Lung (tissue), 12 donors: ENCODE data around the gene KIDINS220. TPM values are rescaled to one million over a fixed set of nuclear protein-coding genes. Genes with fewer than 3 reads are reported as not detected.

Experiments
- ATAC-seq: fragments of 200-7000 bp; cut with Tn5 transposase; one replicate; pipeline ENCODE4 v1.9.1; 2020; ENCODE audit warnings: moderate number of reproducible peaks; ENCODE audit not compliant: insufficient read depth, low FRiP score
- DNase-seq, 3 donors: peaks; one replicate each; pipeline ENCODE4 v3.0.0-alpha.2; 2013 to 2017
- H3K27ac ChIP-seq, 2 donors: one replicate each; pipeline ENCODE4 v1.5.1; 2013; ENCODE audit warnings: mild to moderate bottlenecking in 2 of 2, moderate library complexity in 2 of 2, control low read depth in 1 of 2, inconsistent platforms in 1 of 2, low read depth in 1 of 2, low read length in 1 of 2
- H3K27me3 ChIP-seq, 3 donors: one replicate each; pipeline ENCODE4 v1.5.1; 2013; ENCODE audit warnings: low read length in 2 of 3; ENCODE audit not compliant: control insufficient read depth in 3 of 3, insufficient read depth in 3 of 3
- H3K36me3 ChIP-seq, 4 donors: one replicate each; pipeline ENCODE4 v1.5.1; 2013; ENCODE audit warnings: low read length in 4 of 4, mild to moderate bottlenecking in 1 of 4, moderate library complexity in 1 of 4; ENCODE audit not compliant: control insufficient read depth in 4 of 4, insufficient read depth in 4 of 4
- H3K4me1 ChIP-seq, 5 donors: one replicate each; pipeline ENCODE4 v1.5.1; 2013; ENCODE audit warnings: low read length in 5 of 5, mild to moderate bottlenecking in 2 of 5, moderate library complexity in 1 of 5; ENCODE audit not compliant: control insufficient read depth in 5 of 5, insufficient read depth in 5 of 5
- H3K4me3 ChIP-seq: one replicate; pipeline ENCODE4 v1.5.1; 2013; ENCODE audit warnings: mild to moderate bottlenecking, control low read depth, moderate library complexity
- H3K9ac ChIP-seq, 2 donors: one replicate each; pipeline ENCODE4 v1.5.1; 2013; ENCODE audit warnings: low read length in 2 of 2, control low read depth in 1 of 2; ENCODE audit not compliant: insufficient read depth in 1 of 2
- H3K9me3 ChIP-seq, 4 donors: one replicate each; pipeline ENCODE4 v1.5.1; 2013; ENCODE audit warnings: low read length in 3 of 4, mild to moderate bottlenecking in 1 of 4, moderate library complexity in 1 of 4; ENCODE audit not compliant: control insufficient read depth in 4 of 4, insufficient read depth in 3 of 4
- WGBS, 2 donors: extraction: QIAGEN DNeasy Blood & Tissue Kit; methylation state at CpG; one replicate each; pipeline ENCODE4 v1.1.7; 2013; 5-methylcytosine and 5-hydroxymethylcytosine counted together
- polyA plus RNA-seq, 2 donors: library from polyadenylated mRNA; stranded (reverse); fragments of 200-250 nt; gene quantifications; one replicate each; pipeline ENCODE4 v1.2.1, GENCODE V29; 2013
- total RNA-seq, 2 donors: library from RNA; depleted of rRNA in 1 of 2; stranded (reverse); fragments of >200 nt in 1 of 2; gene quantifications; one replicate each; pipeline ENCODE4 v1.2.1, GENCODE V29; 2014 to 2021
- TF ChIP-seq, protein P1 (sequence below): IDR thresholded peaks from 2 replicates; pipeline ENCODE4 v1.5.1; 2012; ENCODE audit warnings: mild to moderate bottlenecking; ENCODE audit errors: control extremely low read depth, extremely low read depth
- donor health status: control.
- donor health status: control.
- donor health status: Bipolar disorder and iron deficiency.
- donor health status: healthy.
- donor health status: DM: yes; HTN: yes; CAD: no.

Gene KIDINS220
- total and polyA plus RNA-seq, 4 donors: 16.2 to 211 (median 36.4) TPM

DNA sequence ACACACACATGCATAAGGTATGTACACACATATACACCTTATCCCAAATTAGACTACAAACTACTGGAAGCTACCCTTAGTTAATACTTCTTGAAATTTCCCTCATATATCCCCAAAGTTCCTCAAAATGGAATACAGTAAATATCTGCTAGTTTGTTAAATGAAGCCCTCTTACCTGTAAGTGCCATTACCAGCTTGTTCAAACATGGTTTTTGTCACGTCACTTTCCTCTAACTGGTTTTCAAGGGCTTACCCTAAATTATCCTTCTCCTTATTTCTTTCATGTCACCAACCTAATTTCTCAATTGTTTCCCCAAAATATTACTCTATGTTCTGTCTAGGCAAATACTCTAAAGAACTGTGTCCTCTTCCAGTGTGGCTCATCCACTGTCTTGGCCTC, 24.4 kb upstream of the KIDINS220 start:
- no peaks in the 10 kb centered on the region for H3K9me3 ChIP-seq
- ATAC-seq (no peak), DNase-seq (no peak)
- TF ChIP-seq, protein P1, sequence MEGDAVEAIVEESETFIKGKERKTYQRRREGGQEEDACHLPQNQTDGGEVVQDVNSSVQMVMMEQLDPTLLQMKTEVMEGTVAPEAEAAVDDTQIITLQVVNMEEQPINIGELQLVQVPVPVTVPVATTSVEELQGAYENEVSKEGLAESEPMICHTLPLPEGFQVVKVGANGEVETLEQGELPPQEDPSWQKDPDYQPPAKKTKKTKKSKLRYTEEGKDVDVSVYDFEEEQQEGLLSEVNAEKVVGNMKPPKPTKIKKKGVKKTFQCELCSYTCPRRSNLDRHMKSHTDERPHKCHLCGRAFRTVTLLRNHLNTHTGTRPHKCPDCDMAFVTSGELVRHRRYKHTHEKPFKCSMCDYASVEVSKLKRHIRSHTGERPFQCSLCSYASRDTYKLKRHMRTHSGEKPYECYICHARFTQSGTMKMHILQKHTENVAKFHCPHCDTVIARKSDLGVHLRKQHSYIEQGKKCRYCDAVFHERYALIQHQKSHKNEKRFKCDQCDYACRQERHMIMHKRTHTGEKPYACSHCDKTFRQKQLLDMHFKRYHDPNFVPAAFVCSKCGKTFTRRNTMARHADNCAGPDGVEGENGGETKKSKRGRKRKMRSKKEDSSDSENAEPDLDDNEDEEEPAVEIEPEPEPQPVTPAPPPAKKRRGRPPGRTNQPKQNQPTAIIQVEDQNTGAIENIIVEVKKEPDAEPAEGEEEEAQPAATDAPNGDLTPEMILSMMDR: no peak
- H3K27ac ChIP-seq: no peak overlapping the region
- H3K27me3 ChIP-seq: no peaks in the 10 kb centered on the region
- WGBS, 2 donors: 60 to 77% methylated on average over 1 of the region's 1 CpG
- H3K4me1 ChIP-seq: peaks cover 0 to 3% (median 0%) of the 10 kb centered on the region in 5 donors
- H3K4me3 ChIP-seq: no peak overlapping the region
- H3K36me3 ChIP-seq: peaks cover 0 to 6% (median 4%) of the 10 kb centered on the region in 4 donors
- no peak overlapping the region for H3K9ac ChIP-seq

DNA sequence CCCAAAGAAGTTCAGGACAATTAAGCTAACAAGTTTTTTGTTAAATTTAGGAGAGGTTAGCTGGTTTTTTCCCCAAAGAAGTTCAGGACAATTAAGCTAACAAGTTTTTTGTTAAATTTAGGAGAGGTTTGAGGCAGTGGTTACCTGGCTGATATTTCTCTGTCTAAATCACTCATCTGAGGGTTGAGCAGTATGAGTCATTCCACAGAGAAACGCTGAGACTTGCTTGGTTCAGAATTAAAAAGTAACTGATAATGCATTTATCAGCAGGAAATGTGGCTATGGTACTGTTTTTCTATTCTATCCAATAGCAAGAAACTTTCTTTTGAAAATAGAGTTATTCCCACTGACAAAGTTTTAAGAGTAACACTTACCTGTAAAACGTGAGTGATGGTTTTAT, 22.8 kb upstream of the KIDINS220 start:
- H3K36me3 ChIP-seq: peaks cover 0 to 5% (median 3%) of the 10 kb centered on the region in 4 donors

DNA sequence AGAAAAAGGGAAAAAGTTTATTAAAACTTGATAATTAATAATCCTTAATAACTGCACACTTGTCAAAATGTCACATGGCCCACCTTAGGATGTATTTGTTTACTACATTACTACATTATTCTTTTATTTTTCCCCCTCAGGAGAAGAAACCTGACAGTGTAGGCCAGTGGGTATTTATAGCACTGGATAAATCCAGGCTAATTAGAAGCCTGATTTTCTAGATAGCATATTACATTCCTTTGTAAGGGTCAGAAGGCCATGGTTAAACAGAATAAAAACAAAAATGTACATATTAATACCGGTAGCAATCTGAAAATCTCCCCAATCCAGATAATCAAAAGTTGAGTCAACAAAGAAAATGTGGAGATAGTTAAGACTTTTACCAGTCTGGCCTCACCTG, 21.5 kb upstream of the KIDINS220 start:
- TF ChIP-seq, protein P1: no peak
- Histone ChIP-seq H3K4me3 (no peak overlapping the region), H3K4me1 (peaks cover 0 to 3% (median 0%) of the 10 kb centered on the region in 5 donors), H3K36me3 (peaks cover 0 to 4% (median 3%) of the 10 kb centered on the region in 4 donors), H3K9ac (no peak overlapping the region), H3K27ac (no peak overlapping the region), H3K27me3 (no peaks in the 10 kb centered on the region), H3K9me3 (no peaks in the 10 kb centered on the region)
- no peak for ATAC-seq
- WGBS, 2 donors: 75 to 92% methylated on average over 1 of the region's 1 CpG
- DNase-seq: no peak

More for the DNA sequence above, 22.8 kb upstream of the KIDINS220 start:
- Histone ChIP-seq H3K4me1 (peaks cover 0 to 3% (median 0%) of the 10 kb centered on the region in 5 donors), H3K9me3 (no peaks in the 10 kb centered on the region), H3K9ac (no peak overlapping the region), H3K4me3 (no peak overlapping the region), H3K27ac (no peak overlapping the region), H3K27me3 (no peaks in the 10 kb centered on the region)
- ATAC-seq: no peak
- DNase-seq: no peak
- TF ChIP-seq, protein P1: no peak
- 69 to 93% methylated on average over 2 of the region's 2 CpGs for WGBS, 2 donors

DNA sequence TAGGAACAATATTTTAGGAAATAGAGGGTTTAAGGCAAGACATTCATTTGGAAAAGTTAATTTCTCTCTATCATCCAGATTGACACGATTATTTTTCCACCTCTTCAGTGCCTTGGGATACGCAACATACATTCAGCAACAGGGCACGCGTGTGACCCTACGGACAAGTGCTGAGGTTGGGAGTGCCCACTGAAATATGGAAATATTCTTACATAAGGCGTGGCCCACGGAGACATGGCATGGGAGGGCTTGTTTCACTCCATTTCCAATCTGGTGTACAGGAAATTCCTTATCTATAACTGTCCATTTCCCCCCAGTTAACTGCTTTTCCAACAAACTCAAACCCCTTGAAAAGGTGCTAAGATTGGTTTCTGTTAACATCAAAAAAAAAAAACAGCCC, 20.9 kb upstream of the KIDINS220 start:
- Histone ChIP-seq H3K4me3 (no peak overlapping the region), H3K9ac (no peak overlapping the region), H3K27me3 (no peaks in the 10 kb centered on the region), H3K27ac (no peak overlapping the region), H3K9me3 (no peaks in the 10 kb centered on the region), H3K36me3 (no peaks in the 10 kb centered on the region), H3K4me1 (peaks cover 0 to 2% (median 0%) of the 10 kb centered on the region in 5 donors)
- ATAC-seq (no peak), DNase-seq (no peak)
- WGBS, 2 donors: 96% methylated on average over 7 of the region's 7 CpGs
- TF ChIP-seq, protein P1: no peak
